ENCODE data around the gene CADPS.
"Not testable (repeated sequence)": the region's sequence is repeated elsewhere in the genome, so short reads cannot be mapped to it uniquely, and the experiment has no call there.

The CADPS gene

DNA sequence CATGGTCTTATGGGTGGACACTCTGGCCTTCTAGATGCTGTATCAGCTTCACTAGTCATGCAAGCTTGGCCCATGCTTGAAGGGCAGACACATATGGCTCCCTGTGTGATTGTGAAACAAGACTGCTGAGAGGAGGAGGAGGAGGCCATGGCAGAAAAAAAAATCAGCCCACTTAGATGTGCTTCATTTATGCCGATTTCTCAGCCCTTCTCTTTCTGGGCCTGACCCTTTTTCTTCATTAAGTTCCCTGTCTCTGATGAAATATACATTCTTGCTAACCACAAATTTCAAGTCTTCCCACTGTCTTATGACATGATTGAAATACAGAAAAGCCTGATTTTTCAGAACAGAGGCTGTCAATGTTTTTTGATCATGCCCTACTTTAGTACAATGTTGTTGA is 288.9 kb downstream of the CADPS start:
- no peak overlapping the region for H3K4me3 ChIP-seq (ENCODE audit: low read depth, low read length)
- TF ChIP-seq, protein P1, sequence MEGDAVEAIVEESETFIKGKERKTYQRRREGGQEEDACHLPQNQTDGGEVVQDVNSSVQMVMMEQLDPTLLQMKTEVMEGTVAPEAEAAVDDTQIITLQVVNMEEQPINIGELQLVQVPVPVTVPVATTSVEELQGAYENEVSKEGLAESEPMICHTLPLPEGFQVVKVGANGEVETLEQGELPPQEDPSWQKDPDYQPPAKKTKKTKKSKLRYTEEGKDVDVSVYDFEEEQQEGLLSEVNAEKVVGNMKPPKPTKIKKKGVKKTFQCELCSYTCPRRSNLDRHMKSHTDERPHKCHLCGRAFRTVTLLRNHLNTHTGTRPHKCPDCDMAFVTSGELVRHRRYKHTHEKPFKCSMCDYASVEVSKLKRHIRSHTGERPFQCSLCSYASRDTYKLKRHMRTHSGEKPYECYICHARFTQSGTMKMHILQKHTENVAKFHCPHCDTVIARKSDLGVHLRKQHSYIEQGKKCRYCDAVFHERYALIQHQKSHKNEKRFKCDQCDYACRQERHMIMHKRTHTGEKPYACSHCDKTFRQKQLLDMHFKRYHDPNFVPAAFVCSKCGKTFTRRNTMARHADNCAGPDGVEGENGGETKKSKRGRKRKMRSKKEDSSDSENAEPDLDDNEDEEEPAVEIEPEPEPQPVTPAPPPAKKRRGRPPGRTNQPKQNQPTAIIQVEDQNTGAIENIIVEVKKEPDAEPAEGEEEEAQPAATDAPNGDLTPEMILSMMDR (IDR thresholded peaks at IDR 0.05; ENCODE audit: low read depth, low read length, missing control alignments): no peak
- DNase-seq (ENCODE audit: low read depth): no peak
- in situ Hi-C loops (cut with HindIII; ENCODE audit: low sequenced_read_pairs): no loop called here

DNA sequence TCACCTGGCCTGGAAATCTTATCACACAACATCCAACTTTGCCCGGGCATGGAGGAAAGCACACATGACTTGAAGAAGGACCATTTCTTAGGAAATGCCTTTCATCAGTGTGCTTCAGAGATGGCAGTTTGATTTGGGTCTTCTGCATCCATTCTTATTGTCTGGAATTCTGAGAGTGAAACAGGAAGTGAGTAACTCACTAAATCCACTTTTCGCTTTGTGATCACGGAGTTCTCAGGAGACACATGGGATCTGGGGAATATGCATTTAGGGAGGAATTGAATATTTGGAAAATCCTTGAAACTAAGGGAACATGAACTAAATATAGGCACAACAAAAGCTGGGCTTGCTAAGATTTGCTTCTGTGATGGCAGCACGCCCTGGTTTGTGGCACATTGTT is 289.4 kb downstream of the CADPS start:
- TF ChIP-seq, protein P1 (IDR thresholded peaks at IDR 0.05; ENCODE audit: low read depth, low read length, missing control alignments): no peak
- no peak for DNase-seq (ENCODE audit: low read depth)
- H3K4me3 ChIP-seq (ENCODE audit: low read depth, low read length): no peak overlapping the region
- in situ Hi-C loops (cut with HindIII; ENCODE audit: low sequenced_read_pairs): no loop called here

DNA sequence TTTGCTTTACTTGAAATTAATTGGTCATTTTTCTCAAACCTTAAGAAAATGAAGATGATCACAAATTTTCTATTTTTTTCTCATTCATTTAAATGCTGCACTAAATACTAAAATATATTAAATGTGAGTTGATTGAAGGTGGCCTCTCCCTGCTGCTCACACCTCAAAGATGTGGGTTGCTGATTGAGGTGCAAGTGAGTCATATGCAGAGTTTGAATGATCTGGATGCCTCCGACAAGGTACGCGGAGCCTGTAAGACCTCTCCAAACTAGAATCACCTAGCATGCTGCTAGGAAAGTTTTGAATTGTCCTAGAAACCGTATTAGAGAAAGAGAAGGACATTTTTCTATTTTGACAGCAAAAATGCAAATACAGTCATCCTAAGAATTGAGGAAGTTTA is 290.6 kb downstream of the CADPS start:
- H3K4me3 ChIP-seq (ENCODE audit: low read depth, low read length): no peak overlapping the region
- in situ Hi-C loops (cut with HindIII; ENCODE audit: low sequenced_read_pairs): no loop called here
- no peak for DNase-seq (ENCODE audit: low read depth)
- TF ChIP-seq, protein P1 (IDR thresholded peaks at IDR 0.05; ENCODE audit: low read depth, low read length, missing control alignments): no peak

DNA sequence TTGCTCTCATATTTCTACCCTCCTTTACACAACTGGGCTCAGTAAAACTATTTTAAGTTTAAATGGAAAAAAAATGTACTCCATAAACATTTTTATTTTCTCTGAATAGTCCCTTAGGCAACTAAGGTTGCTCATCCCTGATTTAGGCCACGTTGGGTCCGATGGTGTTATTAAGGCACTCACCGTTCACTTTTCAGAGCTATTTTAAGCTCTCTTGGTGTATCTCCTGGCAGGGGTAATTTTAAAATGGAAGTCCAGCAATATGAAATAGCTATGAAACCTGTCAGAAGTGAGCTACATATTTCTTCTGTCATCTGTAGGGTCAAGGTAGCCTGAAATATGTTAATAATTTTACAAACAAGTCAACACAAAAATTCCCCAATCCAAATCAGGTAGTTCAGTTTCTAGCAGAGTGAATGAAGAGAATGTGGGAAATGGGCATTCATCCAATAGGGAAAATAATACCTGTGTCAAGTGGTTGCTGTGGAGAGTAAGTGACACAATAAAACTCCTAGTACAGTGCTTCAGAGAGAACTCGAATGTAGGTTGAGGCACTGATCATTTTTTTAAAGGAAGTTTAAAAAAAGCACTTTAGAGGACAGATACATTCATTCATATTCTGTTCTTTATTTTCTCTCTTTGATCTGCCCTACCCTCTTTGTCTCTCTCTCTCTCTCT is 292.6 kb downstream of the CADPS start:
- in situ Hi-C loops (cut with HindIII; ENCODE audit: low sequenced_read_pairs): no loop called here
- H3K4me3 ChIP-seq (ENCODE audit: low read depth, low read length): no peak overlapping the region
- DNase-seq (ENCODE audit: low read depth): no peak
- TF ChIP-seq, protein P1 (IDR thresholded peaks at IDR 0.05; ENCODE audit: low read depth, low read length, missing control alignments): no peak

DNA sequence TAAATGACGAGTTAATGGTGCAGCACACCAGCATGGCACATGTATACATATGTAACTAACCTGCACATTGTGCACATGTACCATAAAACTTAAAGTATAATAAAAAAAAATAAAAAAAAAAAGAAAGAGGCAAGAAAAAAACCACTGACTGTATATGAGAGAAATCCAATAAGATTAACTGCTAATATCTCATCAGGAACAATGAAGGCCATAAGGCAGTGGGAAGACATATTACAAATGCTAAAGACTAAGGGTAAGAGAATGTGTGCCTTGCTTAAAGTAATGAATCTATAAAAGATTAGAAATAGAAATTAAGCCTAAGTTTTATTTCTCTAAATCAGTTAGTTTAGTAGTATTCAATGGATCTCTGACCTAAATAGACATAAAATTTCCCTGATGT is 294.7 kb downstream of the CADPS start:
- DNase-seq (ENCODE audit: low read depth); H3K4me3 ChIP-seq (ENCODE audit: low read depth, low read length); in situ Hi-C loops (cut with HindIII; ENCODE audit: low sequenced_read_pairs): not testable (repeated sequence)

DNA sequence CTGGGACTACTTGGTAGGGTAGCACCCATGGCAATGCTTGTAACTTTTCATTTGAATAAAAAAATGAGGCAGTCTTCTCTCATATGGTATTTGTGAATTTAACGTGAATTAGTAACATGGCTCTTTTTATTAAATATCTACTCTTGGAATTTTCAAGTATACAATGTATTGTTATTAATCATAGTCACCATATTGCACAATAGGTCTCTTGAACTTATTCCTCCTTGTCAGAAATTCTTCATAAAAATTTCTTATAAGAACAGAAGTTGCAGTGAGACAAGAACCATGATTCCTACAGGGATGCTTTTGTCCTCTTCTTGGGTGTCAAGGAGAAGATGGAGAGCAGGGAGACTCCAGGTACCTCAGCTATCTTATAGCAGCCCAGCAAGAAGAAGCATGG is 298.1 kb downstream of the CADPS start:
- in situ Hi-C loops (cut with HindIII; ENCODE audit: low sequenced_read_pairs): no loop called here
- DNase-seq (ENCODE audit: low read depth): no peak
- TF ChIP-seq, protein P1 (IDR thresholded peaks at IDR 0.05; ENCODE audit: low read depth, low read length, missing control alignments): no peak
- H3K4me3 ChIP-seq (ENCODE audit: low read depth, low read length): no peak overlapping the region

DNA sequence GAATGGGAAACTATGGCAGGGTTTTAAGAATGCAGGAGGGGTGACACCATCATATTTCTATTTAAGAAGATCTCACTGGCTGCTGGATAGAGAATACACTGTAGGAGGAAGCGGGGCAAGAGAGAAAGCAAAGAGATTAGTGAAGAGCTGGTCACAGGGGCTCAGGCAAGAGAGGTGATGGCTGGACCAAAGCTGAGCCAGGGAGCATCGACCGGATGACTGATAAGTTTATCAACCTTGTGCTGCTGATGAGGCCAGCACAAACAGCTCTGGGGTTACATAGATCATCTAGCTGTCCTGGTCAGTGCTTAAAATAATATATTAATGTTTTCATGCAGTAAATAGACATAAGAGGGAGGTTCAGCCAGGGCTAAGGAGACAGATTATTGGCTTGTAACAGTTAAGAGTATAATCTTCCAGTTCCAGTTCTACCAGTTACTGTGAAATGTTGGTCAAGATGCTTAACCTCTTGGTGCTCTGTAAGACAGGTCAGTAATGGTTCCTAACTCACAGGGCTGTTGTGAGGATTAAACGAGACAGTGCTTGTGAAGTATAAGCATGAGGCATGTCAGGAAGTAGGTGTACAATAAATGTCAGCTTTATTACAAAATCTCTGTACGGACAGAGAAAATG is 300.8 kb downstream of the CADPS start:
- TF ChIP-seq, protein P1 (IDR thresholded peaks at IDR 0.05; ENCODE audit: low read depth, low read length, missing control alignments): no peak
- in situ Hi-C loops (cut with HindIII; ENCODE audit: low sequenced_read_pairs): no loop called here
- DNase-seq (ENCODE audit: low read depth): no peak
- H3K4me3 ChIP-seq (ENCODE audit: low read depth, low read length): no peak overlapping the region
